ENCODE results near the gene INTS1.

Gene INTS1

DNA sequence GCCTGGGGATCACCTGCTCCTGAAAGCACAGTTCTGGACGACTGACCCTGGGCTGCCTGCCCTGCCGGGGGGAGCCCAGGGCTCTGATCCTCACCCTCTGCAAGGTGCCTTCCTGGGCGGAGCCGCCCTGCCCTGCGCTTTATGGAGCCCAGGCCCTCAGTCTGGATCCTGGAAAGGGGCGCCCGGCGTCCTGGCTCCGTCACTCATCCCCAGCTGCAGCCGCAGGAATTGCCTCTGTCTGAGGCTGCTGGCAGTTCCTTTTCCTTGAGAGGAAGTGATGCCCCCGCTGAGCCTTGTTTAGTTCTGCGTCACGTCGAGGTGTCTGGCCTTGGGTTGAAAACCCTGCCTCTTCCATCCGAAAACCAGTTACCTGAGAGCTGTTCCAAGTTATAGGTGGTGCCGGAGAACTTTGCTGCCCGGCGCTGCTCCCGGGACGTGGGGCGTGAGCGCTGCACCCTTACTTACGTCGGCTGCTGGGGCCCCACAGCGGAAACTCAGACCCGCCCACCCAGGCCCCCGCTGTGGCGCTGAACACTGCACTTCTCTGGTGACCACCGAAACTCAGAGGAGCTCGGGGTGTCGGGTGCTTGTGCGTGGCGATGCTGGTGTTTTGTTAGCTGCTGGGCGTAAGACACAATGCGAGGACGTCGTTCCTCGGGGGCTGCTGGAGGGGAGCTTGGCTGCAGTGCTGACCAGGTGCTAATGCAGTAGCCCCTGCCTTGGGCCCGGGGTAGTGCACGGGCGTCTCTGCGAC lies 31.7 kb upstream of the INTS1 start:
- DNase-seq (ENCODE audit: extremely low spot score) = no peak
- TF ChIP-seq ARNT (IDR thresholded peaks at IDR 0.05) (no peak), HDGF (IDR thresholded peaks at IDR 0.05; ENCODE audit: borderline replicate concordance) (no peak), SP1 (IDR thresholded peaks at IDR 0.05) (no peak), LEF1 (IDR thresholded peaks at IDR 0.05; ENCODE audit: borderline replicate concordance) (no peak), CTBP1 (IDR thresholded peaks at IDR 0.05; ENCODE audit: borderline replicate concordance) (no peak), FOXA1 (IDR thresholded peaks at IDR 0.05) (no peak), NFRKB (IDR thresholded peaks at IDR 0.05) (no peak), FOXK2 (IDR thresholded peaks at IDR 0.05) (no peak), ZNF384 (IDR thresholded peaks at IDR 0.05) (no peak), TARDBP (IDR thresholded peaks at IDR 0.05) (no peak), SUZ12 (IDR thresholded peaks at IDR 0.05) (no peak), ELF4 (IDR thresholded peaks at IDR 0.05) (no peak)
- TF ChIP-seq, protein P1, sequence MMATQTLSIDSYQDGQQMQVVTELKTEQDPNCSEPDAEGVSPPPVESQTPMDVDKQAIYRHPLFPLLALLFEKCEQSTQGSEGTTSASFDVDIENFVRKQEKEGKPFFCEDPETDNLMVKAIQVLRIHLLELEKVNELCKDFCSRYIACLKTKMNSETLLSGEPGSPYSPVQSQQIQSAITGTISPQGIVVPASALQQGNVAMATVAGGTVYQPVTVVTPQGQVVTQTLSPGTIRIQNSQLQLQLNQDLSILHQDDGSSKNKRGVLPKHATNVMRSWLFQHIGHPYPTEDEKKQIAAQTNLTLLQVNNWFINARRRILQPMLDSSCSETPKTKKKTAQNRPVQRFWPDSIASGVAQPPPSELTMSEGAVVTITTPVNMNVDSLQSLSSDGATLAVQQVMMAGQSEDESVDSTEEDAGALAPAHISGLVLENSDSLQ (IDR thresholded peaks at IDR 0.05) = no peak
- CTCF ChIA-PET = interaction anchor here (1.3 kb wide), 1 partner anchor 21 kb away, joined by 4 read pairs; no protein-coding TSS in a partner anchor
- POLR2A ChIA-PET = interaction anchor here (1.4 kb wide), 1 partner anchor 31 kb away, joined by 3 read pairs; no protein-coding TSS in a partner anchor

DNA sequence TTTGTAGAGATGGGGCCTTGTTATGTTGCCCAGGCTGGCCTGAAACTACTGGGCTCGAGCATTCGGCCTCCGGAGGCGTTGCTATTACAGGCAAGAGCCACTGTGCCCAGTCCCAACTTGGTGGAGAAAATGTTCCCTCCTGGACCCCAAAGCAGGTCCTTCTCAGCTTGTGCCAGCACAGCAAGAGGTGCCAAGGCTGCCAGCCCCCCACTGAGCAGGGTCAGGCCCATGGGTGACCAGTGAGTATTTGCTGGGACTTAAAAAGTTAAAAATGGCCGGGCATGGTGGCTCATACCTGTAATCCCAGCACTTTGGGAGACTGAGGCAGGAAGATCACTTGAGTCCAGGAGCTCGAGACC lies 30.9 kb upstream of the INTS1 start:
- ChIA-PET CTCF (no interaction called here), POLR2A (interaction anchor here (0.9 to 1.4 kb wide), 2 partner anchors 30 to 31 kb away, joined by 3 read pairs; no protein-coding TSS in a partner anchor)
- TF ChIP-seq BHLHE40 (IDR thresholded peaks at IDR 0.05; ENCODE audit: borderline replicate concordance) (no peak), NFRKB (IDR thresholded peaks at IDR 0.05) (no peak), ZNF384 (IDR thresholded peaks at IDR 0.05) (no peak), CTBP1 (IDR thresholded peaks at IDR 0.05; ENCODE audit: borderline replicate concordance) (no peak)
- DNase-seq (ENCODE audit: extremely low spot score) = no peak

DNA sequence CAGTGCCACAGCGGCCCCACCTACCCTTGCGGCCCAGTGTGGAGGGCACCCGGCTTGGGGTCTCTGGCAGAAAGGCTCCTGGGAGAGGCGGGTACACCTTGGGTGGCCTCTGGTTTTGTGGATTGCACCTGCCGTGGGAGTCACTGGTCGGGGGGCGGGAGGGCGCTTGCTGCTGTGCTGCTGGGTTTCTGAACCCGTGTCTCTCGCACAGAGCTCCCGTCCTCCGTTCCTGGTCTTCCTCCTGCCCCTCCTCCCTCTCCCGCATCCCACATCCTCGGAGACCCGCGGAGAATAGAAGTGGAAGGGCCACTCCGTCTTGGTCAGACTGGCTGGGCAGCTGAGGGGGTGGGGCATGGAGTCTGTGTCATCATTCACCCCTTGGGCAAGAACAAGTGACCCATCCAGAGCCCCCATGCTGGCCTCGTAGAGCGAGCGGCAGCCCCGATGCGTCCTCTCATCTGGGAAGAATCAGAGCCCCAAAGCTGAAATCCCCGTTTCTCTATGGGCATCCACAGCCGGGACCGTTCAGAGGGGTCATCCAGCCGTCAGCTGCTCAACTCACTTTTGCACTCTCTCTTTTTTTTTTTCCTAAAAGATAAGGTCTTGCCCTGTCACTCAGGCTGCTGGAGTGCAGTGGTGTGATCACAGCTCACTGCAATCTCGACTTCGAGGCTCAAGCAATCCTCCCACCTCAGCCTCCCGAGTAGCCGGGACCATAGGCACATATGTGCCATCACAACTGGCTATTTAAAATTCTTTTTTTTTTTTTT lies 30.3 kb upstream of the INTS1 start:
- ChIA-PET POLR2A (interaction anchor here (0.9 to 1.0 kb wide), 2 partner anchors 29 to 32 kb away, joined by 3 read pairs; no protein-coding TSS in a partner anchor), CTCF (interaction anchor here (1.0 kb wide), 1 partner anchor 28 kb away, joined by 3 read pairs; no protein-coding TSS in a partner anchor)

DNA sequence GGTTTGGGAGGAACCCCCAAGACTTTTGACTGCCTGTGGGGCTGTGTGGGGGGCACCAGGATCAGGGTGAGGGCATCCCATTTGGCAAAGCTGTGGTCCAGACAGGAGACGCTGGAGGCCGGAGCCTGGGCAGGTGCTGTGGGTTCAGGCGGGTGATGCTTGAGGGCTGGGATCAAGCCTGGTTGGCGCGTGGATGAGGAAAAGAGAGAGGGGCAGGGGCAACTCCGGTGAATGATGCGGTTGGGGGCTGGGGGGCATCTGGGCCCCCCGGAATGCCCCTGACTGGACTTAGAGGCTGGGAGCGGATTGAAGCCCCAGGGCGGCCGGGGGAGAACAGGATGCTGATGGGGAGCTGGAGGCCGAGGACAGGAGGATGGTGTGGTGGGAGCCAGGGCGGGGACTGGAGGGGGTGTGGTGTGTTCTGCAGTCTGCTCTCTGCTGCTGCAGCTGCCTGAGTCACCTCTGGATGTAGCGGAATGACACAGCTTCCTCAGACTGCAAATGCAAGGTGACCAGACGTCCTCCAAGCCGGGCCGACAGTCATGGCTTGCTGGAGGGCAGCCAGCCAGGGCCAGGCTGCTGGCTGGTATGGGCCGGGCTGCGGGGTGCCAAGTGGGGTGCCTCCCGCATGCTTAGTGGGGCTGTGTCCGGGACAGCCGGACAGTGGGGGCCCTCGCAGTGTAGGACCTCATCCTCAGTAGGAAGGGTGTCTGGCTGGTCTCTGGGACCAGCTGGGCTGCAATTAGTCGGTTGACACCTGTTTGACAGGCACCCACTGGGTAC lies 29.5 kb upstream of the INTS1 start:
- DNase-seq (ENCODE audit: extremely low spot score) = no peak
- ChIA-PET CTCF (interaction anchor here (1.0 kb wide), 1 partner anchor 28 kb away, joined by 3 read pairs; no protein-coding TSS in a partner anchor), POLR2A (interaction anchor here (1.0 to 1.4 kb wide), 2 partner anchors 11 to 28 kb away, joined by 3 to 4 read pairs; no protein-coding TSS in a partner anchor)
- TF ChIP-seq CTBP1 (IDR thresholded peaks at IDR 0.05; ENCODE audit: borderline replicate concordance) (no peak), SP1 (IDR thresholded peaks at IDR 0.05) (no peak), L3MBTL2 (conservative IDR thresholded peaks at IDR 0.05) (no peak), SUZ12 (IDR thresholded peaks at IDR 0.05) (no peak), ELF4 (IDR thresholded peaks at IDR 0.05) (no peak), NFRKB (IDR thresholded peaks at IDR 0.05) (no peak), LEF1 (IDR thresholded peaks at IDR 0.05; ENCODE audit: borderline replicate concordance) (no peak), BHLHE40 (IDR thresholded peaks at IDR 0.05; ENCODE audit: borderline replicate concordance) (no peak), HDGF (IDR thresholded peaks at IDR 0.05; ENCODE audit: borderline replicate concordance) (no peak), ZNF384 (IDR thresholded peaks at IDR 0.05) (no peak)
- TF ChIP-seq, protein P1 (IDR thresholded peaks at IDR 0.05) = no peak

More for the DNA sequence above, 30.3 kb upstream of the INTS1 start:
- TF ChIP-seq, protein P1 (IDR thresholded peaks at IDR 0.05) = peak; percentile 43; the same call in 1 of the 2 replicates
- no peak for TF ChIP-seq L3MBTL2 (conservative IDR thresholded peaks at IDR 0.05)
- DNase-seq (ENCODE audit: extremely low spot score) = no peak

DNA sequence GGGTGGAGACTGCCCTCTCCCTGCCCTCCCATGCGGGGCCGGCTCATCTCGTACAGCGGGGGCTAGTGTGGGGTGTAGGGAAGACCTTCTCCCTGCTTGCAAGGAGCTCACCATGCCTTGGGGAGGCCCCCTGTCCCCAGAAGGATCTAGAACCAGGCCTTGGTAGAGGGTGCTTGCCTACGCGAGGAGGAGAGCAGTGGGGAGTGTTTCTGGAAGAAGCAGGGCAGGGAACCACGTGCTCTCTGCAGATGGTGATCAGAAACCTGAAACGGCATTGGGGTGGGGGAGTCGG lies 29.0 kb upstream of the INTS1 start:
- no peak for DNase-seq (ENCODE audit: extremely low spot score)
- ChIA-PET POLR2A (interaction anchor here (1.0 to 1.4 kb wide), 2 partner anchors 11 to 27 kb away, joined by 3 to 4 read pairs; no protein-coding TSS in a partner anchor), CTCF (interaction anchor here (1.0 kb wide), 1 partner anchor 27 kb away, joined by 3 read pairs; no protein-coding TSS in a partner anchor)
- TF ChIP-seq L3MBTL2 (conservative IDR thresholded peaks at IDR 0.05) (no peak), HDGF (IDR thresholded peaks at IDR 0.05; ENCODE audit: borderline replicate concordance) (no peak), TARDBP (IDR thresholded peaks at IDR 0.05) (no peak), ZNF384 (IDR thresholded peaks at IDR 0.05) (no peak), ELF4 (IDR thresholded peaks at IDR 0.05) (no peak), FOXA1 (IDR thresholded peaks at IDR 0.05) (no peak), FOXK2 (IDR thresholded peaks at IDR 0.05) (no peak), BHLHE40 (IDR thresholded peaks at IDR 0.05; ENCODE audit: borderline replicate concordance) (no peak), ARNT (IDR thresholded peaks at IDR 0.05) (no peak), SP1 (IDR thresholded peaks at IDR 0.05) (no peak), CTBP1 (IDR thresholded peaks at IDR 0.05; ENCODE audit: borderline replicate concordance) (no peak), FOXM1 (IDR thresholded peaks at IDR 0.05; ENCODE audit: borderline replicate concordance) (no peak), NFRKB (IDR thresholded peaks at IDR 0.05) (no peak)
- TF ChIP-seq, protein P1 (IDR thresholded peaks at IDR 0.05) = no peak
